BJ (cell line): Measurements from ENCODE around the gene AKAP8L. TPM values are rescaled to one million over a fixed set of nuclear protein-coding genes. Genes with fewer than 3 reads are reported as not detected.

Experiments
- CTCF ChIA-PET: fragments of 350-600 bp; formaldehyde crosslinking; extraction: SDS; loops from one replicate; lab custom pipeline; 2021; ENCODE audit warnings: antibody characterized with exemption, inconsistent platforms; lab: Yijun Ruan, JAX
- POLR2A ChIA-PET: fragments of 300-600 bp; sonication (Branson Sonifier 250); formaldehyde crosslinking; extraction: SDS; loops from one replicate; lab custom pipeline; 2021; ENCODE audit warnings: antibody characterized with exemption; lab: Charles Lee
- DNase-seq: peaks from one replicate; pipeline ENCODE4 v3.0.0-alpha.2; 2011; ENCODE audit warnings: low read depth
- H3K27me3 ChIP-seq: 2 replicates; pipeline ENCODE4 v1.6.0; 2011; ENCODE audit warnings: low read length; ENCODE audit not compliant: control insufficient read depth, insufficient read depth
- H3K36me3 ChIP-seq: 2 replicates; pipeline ENCODE4 v1.5.1; 2011; ENCODE audit warnings: low read length; ENCODE audit not compliant: control insufficient read depth, insufficient read depth
- H3K4me3 ChIP-seq: 2 replicates; pipeline ENCODE4 v1.5.1; 2011; ENCODE audit warnings: low read depth, mild to moderate bottlenecking, control low read depth, low read length
- polyA plus RNA-seq: library from polyadenylated mRNA; depleted of rRNA; stranded (reverse); fragments of >200 nt; gene quantifications from 2 replicates; pipeline ENCODE4 v1.2.3, GENCODE V29; 2011
- TF ChIP-seq, protein P1 (sequence below): IDR thresholded peaks from 2 replicates; pipeline ENCODE4 v1.5.1; 2011; ENCODE audit warnings: low read depth, mild to moderate bottlenecking, control low read depth, inconsistent platforms, low read length, moderate library complexity; ENCODE audit not compliant: insufficient read depth

The AKAP8L gene
- polyA plus RNA-seq, 1 experiment: 27.5 TPM

DNA sequence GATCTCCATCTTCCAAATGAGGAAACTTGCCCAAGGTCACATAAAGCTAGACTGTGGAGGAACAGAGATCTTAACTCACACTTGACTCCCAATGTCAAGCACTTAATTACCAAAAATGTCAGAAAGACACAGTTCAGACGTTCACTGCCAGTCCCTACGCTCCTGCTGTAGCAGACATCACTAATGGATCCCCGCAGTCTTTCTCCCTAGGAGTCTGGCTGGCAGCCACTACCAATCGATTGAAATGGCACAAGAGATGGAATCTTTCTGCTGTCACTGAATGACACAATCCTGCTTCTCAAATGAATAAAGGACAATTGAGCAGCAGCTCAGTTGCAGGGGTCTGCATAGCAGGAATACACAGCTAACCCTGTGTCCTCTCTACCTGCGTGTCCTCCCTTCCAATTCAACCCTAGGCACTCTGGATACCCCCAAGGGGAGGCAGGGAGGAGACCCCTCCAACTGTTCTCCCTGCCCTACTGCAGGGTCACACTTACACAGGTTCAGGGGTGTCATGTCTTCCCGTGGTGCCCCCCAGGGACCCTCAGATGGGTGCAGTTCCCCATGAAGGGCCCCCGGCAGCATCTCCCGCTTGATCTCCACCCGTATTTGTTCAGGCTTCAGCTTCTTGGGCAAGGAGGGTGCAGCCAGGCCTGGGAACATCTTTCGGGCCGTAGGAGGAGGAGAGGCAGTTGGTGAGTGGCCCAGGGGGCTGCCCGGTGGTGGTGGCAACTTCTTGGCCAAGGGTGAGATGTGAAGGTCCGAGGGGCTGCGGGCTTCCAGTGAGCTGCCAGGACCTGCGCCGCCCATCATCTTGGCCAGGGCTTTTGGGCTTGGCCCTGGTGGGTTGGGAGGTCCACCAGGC lies 7.9 kb upstream of the AKAP8L start:
- CTCF ChIA-PET: no interaction called here
- POLR2A ChIA-PET: no interaction called here
- peaks cover 52% of the 10 kb centered on the region for H3K36me3 ChIP-seq
- no peak overlapping the region for H3K4me3 ChIP-seq
- no peak for DNase-seq
- no peaks in the 10 kb centered on the region for H3K27me3 ChIP-seq
- TF ChIP-seq, protein P1, sequence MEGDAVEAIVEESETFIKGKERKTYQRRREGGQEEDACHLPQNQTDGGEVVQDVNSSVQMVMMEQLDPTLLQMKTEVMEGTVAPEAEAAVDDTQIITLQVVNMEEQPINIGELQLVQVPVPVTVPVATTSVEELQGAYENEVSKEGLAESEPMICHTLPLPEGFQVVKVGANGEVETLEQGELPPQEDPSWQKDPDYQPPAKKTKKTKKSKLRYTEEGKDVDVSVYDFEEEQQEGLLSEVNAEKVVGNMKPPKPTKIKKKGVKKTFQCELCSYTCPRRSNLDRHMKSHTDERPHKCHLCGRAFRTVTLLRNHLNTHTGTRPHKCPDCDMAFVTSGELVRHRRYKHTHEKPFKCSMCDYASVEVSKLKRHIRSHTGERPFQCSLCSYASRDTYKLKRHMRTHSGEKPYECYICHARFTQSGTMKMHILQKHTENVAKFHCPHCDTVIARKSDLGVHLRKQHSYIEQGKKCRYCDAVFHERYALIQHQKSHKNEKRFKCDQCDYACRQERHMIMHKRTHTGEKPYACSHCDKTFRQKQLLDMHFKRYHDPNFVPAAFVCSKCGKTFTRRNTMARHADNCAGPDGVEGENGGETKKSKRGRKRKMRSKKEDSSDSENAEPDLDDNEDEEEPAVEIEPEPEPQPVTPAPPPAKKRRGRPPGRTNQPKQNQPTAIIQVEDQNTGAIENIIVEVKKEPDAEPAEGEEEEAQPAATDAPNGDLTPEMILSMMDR: no peak

DNA sequence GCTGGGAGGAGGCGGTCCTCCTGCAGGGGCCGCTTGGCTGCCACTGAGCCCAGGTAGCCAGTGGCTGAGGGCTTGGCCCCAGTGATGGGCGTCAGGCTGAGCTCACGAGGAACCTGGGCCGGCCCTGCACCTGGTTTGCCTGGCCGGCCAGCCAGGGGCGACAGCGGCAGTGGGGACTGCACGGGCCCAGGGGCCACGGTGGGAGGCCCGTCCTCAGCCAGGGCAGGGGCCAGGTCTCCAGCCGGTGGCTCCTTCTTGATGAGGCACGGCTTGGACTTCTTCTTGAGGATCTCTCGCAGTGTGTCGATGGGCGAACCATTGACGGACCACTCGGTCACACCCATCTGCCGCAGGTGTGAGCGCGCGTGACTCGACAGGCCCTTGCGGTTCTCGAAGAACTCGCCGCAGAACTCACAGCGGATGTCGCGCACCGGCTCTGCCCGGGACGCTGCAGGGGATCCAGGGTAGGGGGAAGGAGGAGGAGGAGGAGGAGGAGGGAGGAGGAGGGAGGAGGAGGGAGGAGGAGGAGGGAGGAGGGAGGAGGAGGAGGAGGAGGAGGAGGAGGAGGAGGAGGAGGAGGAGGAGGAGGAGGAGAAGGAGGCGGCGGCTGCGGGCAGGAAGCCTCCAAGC lies 6.6 kb upstream of the AKAP8L start:
- Histone ChIP-seq H3K36me3 (peaks cover 56% of the 10 kb centered on the region), H3K27me3 (no peaks in the 10 kb centered on the region), H3K4me3 (no peak overlapping the region)
- ChIA-PET CTCF (no interaction called here), POLR2A (no interaction called here)
- TF ChIP-seq, protein P1: no peak
- DNase-seq: no peak

DNA sequence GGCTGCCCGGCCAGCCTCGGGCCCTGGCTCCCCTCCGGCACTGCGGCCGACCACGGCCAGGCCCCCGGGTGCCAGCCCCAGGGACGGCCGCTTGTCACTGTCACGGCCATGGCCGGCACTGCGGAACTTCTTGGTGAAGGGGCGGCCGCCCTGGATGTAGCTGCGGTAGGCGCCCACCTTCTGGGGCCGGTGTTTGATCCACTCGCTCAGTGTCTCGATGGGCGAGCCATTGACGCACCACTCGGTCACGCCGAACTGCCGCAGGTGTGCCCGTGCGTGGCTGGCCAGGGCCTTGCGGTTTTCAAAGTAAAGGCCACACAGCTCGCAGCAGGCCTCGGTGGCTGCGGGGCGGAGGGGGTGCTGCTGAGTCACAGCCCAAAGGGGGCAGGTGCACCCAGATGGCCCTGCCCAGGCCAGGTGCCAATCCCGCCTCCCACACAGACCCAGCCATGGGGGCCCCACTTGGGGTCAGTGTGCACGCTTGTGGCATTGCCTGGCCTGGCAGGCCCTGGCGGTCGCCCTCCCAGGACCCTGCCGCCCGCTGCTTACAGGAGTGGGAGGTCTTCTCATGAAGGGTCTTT lies 6.0 kb upstream of the AKAP8L start:
- DNase-seq: no peak
- Histone ChIP-seq H3K4me3 (no peak overlapping the region), H3K27me3 (no peaks in the 10 kb centered on the region), H3K36me3 (peaks cover 56% of the 10 kb centered on the region)
- ChIA-PET POLR2A (no interaction called here), CTCF (no interaction called here)
- TF ChIP-seq, protein P1: no peak

GRCh38 chr19:15424121-15424520 lies 5.3 kb upstream of the AKAP8L start:
- no peak for DNase-seq
- Histone ChIP-seq H3K36me3 (peaks cover 52% of the 10 kb centered on the region), H3K27me3 (no peaks in the 10 kb centered on the region), H3K4me3 (no peak overlapping the region)
- ChIA-PET POLR2A (no interaction called here), CTCF (no interaction called here)
- TF ChIP-seq, protein P1: no peak

- TF ChIP-seq, protein P1: no peak
- Histone ChIP-seq H3K27me3 (no peaks in the 10 kb centered on the region), H3K4me3 (no peak overlapping the region), H3K36me3 (peaks cover 48% of the 10 kb centered on the region)
- CTCF ChIA-PET: no interaction called here
- POLR2A ChIA-PET: no interaction called here
- no peak for DNase-seq
Measured at GRCh38 chr19:15423130-15423529, 4.3 kb upstream of the AKAP8L start.
